NCI-H748 (cell line): Measurements from ENCODE around the gene ATG9A.

Source experiments
- DNase-seq: peaks from one replicate; lab custom pipeline; 2025; ENCODE audit not compliant: unreplicated experiment; lab: John Stamatoyannopoulos, UW

ATG9A gene

DNA sequence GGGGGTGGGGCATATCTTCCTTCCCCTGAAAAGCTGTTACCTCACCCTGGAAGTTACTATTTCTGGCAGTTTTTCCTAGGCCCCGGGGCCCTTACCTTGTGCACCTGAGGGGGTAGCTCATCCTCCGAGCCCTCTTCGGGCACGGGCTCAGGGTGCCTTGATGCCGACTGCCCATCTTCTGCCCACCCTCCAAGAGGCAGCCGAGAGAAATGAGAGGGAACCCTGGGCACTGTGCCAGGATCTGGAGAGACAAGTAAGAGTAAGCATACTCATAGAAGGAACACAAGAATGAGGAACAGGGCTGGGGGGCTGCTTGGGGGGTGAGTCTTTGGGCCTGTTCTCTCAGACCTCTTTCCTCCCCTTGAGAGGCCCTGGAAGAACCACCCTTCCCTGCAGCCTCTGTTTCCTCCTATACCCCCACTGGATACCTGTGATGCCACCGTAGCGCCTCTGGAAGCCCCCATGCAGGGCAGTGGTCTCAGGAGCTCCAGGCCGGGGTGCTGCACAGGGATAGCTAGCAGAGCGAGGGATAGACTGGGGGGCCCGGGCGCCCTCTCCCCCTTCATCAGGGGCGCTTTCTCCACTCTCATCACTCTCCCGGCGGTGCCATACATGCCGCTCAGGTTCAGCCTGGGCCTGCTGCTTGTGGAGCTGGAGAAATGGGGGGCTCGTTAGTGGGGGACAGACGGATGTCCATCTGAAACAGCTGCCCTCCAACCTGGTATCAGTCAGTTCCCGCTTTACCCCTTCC lies 8.6 kb downstream of the ATG9A start:
- no peak for DNase-seq

DNA sequence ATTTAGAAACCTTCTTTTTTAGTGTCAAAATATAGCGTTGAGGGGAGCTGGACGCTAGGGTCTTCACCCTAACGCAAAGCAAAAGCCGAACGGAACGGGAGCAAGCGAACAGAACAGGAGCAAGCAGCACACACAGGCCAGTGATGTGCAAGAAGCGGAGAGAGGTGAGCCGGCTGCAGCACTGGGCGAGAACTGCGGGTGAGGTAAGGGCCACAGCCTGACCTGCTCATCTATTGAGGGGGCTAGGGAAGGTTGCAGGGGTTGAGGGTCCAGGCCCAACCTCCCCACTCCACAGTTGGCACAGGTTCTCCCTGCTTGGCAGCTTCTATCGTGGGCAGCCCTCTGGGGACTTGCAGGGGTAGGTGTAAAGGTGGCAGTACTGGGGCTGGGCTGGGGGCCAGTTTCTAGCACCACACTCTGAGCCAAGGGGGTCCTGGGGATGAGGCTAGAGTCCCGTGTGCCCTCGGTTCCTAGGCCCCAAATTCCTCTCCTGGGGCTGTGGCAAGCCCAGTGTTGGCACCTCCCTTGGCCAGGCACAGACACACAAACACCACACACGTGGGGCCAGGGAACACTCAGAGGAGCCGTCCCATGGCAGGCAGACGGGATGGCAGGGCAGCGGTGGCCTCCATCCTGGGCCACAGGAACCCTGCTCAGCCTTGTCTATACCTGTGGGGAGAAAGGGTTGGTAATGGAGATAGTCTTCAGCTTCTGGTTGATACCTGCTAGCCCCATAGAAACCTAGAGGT lies 9.5 kb downstream of the ATG9A start:
- no peak for DNase-seq

DNA sequence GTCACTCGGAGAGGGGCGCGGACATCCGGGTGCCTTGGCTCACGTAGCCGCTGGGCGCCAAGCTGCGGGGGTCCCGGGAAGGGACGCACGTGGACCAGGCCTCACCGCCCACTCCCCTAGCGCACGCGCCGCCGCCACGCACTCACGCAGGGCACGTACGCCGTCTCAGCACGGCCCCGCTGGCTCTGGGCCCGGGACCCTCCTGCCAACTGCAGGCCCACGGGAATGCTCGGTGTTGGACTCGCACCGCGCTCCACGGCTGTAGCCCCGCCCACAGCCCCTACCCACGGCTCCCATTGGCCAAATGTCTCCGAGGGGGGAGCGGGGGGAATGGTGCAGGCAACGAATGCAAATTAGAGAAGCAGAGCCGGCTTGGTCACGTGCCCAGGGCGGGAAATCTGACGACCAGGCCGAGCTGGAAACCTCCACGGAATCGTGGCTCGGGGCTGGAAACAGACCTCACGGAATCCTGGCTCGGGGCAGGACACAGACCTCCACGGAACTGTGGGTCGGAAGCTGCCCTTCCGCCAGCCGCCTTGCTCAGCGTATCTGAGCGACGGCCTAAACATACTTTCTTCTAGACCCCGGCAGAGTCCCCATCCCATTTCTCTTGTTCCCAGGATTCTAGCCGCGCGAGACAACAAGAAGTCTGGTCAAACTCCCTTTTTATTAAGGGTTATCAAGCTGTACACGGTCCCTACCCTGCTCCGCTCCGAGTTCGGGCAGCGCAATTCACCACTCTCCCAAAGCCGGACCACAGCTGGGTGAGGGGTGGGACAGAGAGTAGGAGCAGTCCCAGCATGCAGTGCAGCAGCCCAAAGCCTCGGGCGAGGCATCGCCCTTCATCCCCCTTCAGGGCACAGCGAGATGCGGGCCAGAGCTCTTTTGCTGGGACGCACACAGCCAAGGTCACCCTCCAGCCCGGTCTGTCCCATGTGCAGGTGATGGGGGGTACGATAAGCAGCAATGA lies 10.4 kb downstream of the ATG9A start, which contains the start of gene ABCB6:
Gene ABCB6, minus strand, starts transcription at position 227 of the 970 bp plus-strand sequence. CDS start 285 bp downstream, outside the sequence.
- peak; percentile 96 for DNase-seq

DNA sequence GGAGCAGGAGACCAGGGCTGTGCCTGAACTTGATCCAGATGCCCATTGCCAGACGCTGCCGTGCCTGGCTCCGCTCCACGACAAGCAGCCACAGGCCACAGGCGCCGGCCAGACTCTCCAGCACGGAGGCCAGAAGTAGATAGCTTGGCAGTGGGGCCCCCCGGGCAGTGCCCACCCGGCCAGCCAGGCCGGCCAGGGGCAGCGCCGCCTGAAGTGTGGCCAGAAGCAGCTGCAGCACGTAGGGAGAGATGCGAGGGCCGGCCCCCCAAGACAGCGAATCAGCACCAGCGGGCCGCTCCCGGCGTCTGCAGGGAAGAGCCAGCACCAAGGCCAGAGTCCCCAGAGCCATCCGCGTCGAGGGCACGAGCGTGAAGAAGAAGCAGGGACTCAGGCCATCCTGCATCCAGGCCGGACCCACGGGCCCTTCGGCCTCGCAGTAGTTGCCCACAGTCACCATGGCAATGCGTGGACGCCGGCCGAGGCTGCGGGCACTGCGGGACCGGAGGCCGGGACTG lies 11.2 kb downstream of the ATG9A start:
- DNase-seq, result peak; percentile 84

DNA sequence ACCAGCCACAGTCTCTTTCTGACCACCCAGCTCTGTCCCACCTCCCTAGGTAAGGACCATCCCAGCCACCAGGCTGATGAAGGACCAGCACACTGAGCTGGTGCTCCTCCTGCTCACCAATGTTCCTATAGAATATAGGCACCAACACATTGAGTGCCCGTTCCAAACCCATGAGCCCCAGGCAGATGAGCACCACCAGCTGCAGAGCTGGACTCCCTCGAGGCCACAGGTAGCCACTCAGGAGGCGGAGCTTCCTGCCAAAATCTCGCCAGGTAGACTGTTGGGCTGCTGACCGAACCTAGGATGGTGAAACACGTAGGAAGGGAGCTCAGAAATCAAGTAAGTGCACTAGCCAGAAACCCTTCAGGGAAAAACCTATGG lies 12.9 kb downstream of the ATG9A start:
- DNase-seq, result no peak

DNA sequence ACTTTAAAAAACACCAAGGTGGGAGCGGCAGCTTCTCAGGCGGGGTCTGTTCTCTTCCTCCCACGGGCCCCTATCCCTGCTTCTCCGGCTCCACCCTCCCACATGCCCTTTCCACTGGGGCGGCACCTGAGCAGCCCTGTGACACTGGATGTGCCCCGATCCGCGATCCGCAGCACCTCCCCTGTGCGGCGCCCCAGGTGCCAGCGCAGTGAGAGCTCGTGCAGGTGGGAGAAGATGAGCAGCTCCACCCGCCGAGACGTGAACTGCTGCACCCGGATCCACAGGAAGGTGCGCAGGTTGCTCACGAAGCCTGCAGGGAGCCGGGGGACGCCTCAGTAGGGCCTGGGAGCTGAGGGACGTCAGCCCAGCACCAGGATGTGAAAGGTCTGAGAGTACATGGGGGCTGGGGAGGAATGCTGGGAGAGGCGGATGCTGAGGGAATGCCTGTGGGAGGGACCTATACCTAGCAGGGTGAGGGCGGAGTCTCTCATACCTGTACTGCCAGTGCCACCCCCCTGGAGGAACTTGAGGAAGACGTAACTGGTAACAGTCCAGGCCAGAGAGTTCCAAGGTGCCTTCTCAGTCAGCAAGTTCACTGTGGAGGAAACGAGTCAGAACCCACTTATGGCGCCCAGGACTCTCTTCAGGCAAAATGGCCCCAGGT lies 13.4 kb downstream of the ATG9A start:
- DNase-seq, result no peak

DNA sequence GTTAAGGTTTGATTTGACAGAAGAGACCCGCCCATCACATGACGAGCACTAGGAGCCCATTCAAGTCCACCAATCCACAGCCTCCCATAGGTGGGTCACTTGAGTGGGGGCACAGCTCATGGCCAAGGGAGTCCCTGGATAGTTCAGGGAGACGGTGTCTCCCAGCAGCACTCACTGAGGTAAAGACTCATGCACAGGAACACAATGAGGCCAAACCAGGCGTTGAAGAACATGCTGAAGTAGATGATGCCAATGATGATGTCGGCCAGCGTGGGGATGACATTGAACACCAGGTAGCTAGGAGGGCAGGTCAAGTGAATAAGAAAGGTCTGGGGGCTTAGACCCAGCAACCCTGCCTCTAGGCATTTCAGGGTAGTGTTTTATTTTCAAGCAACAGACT lies 14.7 kb downstream of the ATG9A start:
- DNase-seq, result no peak

DNA sequence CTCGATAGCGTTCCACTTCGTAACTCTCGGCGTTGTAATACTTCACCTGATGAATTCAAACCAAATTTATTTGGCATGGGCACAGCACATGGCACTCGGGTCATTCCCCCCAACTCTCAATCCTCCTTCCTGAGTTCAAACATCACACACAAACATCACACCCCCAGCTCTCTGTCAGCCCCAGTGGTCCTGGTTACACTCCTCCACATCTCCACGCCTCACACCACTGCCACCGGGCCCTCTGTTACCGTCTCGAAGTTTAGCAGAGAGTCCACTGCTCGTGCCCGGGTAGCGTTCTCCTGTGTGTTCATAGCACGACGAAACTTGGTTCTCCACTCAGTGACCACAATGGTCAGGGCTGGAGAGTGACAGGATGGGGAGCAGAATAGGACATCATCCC lies 15.3 kb downstream of the ATG9A start:
- DNase-seq, result no peak

DNA sequence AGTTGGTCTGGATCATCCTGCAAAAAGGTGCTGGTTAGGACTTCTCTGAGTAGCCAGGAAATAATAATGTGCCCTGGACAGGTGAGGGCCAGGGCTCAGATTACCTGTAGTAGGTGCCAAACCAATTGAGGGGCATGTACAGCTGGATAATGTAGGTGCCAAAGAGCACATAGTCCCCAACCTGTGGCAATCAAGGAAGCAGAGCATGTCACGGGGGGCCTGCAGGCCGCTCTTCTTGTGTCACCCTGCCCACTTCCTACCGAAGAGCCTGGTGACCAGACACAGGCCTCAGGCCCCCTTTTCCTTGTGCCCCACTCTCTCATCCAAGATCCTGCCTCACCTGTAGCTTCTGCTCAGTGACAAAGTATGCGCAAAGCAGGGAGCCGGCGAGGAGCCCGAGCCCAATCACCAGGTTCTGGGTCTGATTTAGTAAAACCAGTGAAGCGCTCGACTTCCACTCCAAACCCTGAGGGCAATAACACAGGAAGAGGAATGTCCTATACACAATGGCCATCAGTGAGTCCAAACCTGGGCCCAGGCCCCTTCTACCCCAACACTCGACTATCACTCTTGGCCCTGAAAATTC lies 15.9 kb downstream of the ATG9A start:
- DNase-seq, result no peak

DNA sequence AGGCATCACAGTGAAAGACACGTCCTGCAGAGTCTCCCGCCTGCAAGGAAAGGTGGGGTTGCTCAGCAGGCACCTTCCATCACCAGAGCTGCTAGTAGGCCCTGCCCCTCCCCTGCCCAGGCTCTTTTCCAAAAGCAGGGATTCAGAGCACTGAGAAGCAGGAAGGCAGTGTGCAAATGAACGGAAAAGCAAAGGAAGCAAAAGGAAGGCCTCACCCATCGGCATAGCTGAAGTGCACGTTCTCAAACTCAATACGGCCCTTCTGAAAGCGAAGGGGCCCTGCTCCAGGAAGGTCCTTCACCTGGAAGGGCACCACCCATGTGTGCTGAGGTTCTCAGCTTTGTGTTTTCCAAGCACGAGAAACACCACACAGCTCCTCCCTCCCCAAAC lies 16.4 kb downstream of the ATG9A start:
- no peak for DNase-seq

DNA sequence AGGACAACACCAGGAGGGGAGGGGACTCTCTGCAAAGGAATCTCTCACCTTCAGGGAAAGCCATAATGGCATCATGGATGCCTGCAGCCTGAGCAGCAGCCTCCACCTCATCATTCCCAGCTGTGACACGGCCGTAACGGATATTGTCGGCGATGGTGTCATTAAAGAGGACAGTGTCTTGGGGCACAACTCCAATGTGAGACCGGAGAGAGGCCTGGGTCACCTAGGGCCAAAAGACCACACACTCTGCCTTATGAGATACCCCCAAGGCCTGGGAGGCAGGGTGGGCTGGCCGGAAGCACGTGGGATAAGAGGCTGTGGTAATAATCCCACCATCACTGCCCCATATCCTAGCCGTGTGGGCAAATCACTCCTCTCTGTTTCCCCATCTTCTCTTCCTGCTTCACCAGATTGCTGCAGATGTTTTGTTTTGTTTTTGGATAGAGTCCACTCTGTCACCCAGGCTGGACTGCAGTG lies 18.5 kb downstream of the ATG9A start:
- DNase-seq, result no peak

DNA sequence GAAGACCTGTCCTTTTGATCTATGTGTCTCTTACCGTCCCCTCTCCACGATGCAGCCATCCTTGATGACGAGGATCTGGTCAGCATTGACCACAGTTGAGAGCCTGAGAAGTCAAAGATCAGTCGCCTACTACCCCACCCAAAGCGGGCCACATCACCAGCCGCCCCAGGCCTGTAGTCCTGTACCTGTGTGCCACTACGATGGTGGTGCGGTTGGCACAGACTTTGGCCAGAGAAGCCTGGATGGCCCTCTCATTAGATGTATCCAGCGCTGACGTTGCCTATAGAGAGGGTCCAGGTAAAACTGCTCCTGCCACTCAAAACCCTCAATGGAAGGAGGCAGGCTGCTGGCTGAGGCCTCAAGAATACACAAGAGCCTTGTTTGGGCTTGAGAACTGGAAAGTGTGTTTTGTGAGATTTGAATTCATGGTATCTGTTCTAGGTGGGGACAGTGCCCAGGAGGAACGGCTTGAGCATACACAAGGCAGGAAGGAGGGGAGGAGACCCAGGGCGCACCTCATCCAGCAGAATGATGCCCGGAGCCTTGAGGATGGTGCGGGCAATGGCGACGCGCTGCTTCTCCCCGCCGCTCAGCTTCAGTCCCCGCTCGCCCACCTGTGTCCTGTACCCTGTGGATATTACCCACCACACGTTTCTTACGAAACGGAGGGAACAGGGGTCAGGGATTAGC lies 19.1 kb downstream of the ATG9A start:
- no peak for DNase-seq

DNA sequence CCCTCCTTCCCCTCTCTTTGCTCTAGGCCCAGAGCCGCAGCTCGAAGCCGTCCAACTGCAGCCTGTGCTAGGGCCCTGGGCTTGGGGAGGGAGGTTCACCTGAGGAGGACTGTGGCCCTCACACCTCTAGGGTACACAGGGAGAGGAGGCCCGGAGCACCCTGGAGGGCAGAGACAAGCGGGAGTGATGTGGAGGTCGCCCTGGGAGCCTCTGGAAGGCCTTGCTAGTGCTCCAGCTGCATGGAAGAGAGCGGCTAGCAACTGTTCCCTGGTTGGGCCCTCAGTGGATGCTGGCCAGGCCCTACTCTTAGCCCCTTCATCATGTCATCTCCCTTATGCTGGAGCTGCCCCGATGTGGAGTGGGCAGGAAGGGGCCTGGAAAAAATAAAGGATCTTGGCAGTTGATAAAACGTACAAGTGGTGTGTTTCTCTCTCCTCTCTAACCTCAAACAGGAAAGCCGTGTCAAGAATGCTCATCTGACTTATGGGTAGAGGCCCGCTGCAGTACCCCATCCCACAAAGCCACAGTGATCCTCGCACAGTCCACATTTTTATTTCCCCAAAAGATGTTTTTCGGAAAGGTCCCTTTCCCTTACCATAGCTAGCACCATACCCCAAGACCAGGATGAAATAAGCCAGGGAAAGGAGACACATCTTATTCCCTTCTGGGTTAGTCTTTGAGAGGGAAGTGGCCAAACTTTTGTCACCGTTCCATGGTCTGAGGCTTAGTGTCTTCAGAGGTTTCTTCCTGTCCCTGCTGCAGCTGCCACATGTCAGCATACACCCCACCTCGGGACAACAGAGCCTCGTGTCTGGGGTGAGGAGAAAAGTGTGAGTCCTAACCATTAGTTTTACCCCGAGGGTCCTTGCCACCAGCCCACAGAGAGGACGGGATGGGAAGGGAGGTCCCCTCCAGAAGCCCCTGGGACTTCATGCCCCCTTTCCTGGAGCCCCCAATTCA lies 19.9 kb downstream of the ATG9A start:
- no peak for DNase-seq

DNA sequence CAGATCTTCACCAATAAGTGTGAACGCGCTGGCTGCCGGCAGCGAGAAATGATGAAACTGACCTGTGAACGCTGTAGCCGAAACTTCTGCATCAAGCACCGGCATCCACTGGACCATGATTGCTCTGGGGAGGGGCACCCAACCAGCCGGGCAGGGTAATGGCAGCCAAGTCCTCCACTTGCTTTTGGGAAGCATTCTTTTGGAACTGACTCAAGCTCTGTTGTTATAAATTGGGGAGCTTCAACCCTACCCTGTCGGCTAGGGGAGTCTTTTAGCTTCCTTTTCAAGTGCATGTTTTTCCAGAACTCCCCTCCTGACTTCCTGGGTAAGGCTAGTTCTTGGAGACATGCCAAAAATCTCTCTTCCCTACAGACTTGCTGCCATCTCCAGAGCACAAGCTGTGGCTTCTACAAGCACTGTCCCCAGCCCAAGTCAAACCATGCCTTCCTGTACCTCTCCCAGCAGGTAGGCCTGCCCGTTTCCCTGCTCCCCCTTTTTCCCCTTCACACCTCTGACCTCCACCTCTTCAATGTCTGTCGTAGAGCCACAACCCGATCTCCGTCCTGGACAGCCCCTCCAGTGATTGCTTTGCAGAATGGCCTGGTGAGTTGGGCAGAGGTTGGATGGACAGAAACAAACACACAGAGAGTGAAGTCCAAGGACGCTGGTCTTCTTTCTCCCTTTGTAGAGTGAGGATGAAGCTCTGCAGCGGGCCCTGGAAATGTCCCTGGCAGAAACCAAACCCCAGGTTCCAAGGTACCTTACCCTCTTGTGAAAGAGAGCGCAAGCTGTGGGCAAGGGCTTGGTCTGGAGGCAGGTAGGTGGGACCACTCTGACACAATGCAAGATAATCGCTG lies 21.3 kb downstream of the ATG9A start:
- no peak for DNase-seq

DNA sequence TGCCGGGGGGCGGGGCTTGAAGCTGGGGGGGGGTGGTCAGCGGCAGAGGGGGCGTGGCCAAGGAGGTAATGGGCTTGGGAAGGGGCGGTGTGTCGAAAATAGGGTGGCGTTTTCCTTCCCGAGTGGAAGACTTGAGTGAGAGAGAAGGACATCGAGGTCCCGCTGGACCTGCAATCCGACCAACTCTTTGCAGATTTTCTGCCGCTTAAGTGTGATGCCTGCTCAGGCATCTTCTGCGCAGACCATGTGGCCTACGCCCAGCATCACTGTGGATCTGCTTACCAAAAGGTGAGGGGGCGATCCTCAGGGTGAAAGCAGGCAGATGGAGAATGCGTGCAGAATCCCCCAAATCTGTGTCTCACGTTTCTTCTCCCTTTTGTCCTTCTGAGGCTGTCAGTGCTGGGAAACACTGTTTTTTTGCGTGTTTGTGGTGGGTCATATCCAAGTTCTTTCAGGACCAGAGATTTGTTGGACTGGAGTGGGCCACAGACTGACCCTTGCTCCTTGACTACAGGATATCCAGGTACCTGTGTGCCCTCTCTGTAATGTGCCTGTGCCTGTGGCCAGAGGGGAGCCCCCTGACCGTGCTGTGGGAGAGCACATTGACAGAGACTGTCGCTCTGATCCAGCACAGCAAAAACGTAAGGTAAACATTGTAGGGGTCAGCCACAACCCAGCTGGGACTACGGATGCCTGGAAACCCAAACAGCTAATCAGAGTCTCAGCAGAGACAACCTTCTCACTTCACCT lies 22.1 kb downstream of the ATG9A start:
- no peak for DNase-seq

DNA sequence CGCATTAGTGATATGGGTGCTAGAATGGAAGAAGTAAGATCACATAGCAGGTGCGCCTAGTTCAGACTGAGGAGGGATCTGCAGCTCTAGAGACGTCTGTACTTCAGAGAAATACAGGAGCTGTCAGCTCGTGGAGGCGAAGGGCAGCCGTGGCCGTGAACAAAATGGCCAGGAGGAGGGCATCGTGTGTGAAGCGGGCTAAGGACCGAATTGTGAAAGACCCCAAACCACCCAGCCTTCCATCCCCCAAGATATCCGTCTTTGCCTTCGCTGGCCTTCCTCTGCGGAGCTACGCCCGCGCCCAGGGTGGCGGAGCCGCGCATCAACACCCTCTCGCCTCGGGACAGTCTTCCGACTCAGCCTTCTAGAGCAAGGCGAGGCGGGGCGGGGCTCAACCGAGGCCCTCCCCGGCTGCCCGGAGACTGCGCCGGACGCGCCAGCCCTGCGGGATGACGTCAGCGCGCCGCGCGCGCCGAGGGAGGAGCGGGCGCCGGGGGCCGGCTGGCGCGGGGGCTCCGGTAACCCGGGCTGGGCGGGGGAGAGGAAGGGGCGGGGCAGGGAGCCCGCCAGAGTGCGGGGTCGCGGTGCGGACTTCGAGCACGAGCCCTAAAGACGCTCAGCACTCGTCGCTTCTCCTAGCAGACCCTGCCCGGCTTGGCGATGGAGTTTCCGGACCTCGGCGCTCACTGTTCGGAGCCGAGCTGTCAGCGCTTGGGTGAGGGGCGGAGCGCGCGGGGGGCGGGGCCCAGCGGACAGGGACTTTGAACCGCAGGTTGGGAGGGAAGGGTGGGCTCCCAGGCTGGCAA lies 22.9 kb downstream of the ATG9A start, which contains the start of gene ZFAND2B:
Gene ZFAND2B, plus strand, starts transcription at position 455 of the 806 bp plus-strand sequence. Its CDS starts 206 bp downstream, at position 661.
- peak; percentile 94 for DNase-seq
